GM18517 (cell line): Measurements from ENCODE around the gene EME2.

Source experiments
- ATAC-seq: cut with Tn5 transposase; IDR thresholded peaks from one replicate; pipeline ENCODE4 v1.9.1; 2021; ENCODE audit warnings: mild to moderate bottlenecking, moderate library complexity; ENCODE audit not compliant: unreplicated experiment

Gene EME2

DNA sequence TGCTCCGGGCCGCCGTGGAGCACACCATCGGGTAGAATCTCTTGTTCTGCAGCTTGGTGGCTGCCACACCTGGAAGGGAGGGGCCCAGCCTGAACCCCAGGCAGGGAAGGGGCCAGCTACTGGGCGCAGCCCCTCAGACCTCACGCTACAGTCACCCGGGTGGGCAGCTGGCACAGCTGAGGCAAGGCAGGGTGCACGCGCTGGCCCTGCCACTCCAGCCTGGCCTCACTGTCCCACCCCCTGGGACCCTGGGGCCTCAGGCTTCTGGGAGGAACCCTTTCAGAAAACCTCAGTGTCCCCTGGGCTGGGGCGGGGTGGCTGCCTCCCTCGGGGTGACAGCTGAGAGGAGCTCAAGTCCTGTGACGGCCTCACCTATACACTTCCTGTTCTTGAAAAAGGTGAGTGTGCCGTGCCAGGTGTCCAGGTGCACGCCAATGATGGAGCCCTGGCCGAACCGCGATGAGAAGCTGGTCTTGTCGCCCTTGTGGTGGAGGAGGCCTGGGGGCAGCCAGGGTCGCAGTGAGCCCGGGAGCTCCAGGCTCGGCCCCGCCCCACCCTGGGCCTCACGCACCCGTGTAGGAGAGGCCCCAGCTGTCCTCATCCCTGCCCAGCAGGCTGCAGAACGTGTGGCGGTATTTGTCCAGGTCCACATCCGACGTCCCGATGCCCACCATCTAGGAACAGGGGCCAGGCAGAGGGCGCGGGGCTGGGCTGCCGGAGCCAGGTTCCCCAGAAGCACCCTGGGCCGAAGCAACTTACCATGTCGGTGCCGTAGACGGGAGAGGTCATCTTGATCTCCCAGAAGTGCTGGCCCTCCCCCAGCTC is 5.0 kb downstream of the EME2 start:
- ATAC-seq: no peak

DNA sequence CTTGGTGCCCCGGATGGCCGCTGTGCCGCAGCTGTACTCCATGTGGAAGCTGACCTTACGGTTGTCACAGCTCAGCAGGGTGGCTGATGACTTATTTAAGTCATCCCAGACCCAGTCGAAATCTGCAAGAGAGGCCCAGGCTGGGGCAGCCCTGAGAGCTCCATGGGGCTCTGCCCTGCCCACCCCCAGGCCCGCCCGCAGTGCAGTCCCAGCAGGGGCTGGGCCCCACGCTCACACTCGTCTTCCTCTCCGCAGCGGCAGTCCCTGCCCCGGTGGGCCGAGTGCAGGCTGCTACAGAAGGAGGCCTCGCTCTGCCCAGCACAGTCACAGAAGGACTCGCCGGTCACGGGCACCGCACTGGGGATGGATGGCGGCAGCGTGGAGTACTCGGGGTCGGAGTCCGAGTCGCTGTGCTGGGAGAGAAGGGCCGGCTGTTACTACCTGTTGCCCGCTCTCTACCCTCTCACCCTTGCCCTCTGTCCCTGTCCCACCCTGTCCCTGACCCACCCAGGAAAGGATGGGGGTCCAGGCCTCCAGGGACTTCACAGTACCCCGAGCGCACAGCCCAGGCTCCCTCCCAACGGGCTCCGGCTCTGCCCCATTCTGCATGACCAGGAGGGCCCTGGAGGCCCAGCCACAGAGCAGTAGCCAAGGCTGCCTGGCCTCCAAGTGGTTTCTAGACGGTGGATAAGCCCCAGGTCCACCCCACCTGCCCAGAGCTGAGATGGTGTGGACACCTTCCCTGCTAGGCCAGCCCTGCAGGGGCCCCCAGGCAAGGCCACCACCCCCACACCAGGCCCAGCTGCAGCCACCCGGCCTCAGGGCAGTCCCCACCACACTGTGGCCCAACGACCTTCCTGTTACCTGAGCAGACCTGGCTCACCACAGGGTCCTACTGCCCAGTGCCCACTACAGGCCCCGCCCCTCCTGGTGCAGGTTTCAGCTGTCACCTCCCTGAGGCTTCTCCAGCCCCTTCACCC is 5.9 kb downstream of the EME2 start:
- no peak for ATAC-seq

DNA sequence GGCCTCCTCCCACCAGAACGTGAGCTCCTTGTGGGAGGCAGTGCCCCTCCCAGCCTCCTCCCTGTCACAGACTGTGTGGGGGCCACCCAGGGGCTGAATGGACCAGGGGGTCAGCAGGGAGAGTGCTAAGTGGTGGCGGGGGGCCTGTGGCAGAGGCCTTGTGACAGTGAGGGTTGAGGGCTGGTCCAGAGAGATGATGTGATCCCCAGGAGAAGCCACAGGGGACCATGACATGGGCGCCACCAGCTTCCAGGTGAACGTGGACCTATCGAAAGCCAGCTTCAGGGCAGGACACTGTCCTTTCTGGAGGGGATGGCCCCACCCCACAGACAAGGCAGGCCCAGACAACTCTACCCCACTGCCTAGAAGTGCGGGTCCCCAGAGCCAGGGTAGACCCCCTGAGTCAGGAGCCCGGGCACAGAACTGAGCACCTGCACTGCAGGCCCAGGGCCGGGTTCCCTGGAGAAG is 6.7 kb downstream of the EME2 start:
- ATAC-seq: no peak

DNA sequence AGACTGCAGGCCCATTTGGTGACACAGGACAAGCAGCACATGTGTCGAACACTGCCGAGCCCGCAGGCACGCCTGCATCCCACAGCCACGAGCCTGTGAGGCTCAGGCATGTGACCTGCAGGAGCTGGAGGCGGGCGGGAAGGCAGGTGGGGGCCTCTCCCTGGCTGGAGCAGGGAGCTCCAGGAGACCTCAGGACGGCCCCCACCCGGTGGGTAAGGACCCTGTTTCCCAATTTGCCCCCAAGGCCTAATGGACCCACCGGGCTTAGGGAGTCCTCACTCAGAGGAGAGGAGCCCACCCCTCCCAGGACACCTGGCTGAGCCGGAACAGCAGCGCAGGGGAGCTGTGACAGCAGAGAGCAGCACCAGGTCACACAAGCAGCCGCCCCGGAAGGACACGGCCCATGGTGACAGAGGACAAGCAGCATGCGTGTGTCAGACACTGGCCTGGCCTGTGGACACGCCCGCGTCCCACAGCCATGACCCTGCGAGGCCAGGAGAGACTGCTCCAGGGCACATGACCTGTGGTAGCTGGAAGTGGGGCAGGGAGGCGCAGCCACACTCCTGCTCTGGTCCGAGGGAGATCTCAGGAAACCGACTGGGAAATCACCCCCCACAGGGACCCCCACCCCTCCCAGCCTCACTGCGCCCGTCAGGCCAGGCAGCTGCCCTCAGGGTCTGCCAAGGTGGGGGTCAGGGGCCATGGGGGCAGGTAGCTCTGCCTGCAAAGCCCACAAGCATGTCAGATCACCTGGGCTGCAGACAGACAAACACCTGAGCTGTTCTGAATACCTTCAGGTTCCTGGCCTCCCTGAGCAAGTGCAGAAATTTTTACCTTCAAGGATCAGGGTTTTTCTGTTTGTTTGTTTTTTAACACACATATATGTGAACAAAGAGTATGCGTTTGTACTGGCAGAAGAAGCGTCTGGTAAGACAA is 7.4 kb downstream of the EME2 start:
- no peak for ATAC-seq

DNA sequence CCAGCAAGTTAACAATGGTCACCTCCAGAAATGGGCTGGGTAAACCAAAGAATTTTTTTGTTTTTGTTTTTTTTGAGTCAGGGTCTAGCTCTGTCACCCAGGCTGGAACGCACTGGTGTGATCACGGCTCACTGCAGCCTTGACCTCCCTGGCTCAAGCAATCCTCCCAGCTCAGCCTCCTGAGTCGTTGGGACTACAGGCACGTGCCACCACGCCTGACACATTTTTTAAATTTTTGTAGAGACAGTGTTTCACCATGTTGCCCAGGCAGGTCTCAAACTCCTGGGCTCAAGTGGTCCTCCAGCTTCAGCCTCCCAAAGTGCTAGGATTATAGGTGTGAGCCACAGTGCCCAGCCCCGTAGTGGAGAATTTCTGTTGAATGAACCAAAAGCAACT is 8.1 kb downstream of the EME2 start:
- ATAC-seq: no peak

DNA sequence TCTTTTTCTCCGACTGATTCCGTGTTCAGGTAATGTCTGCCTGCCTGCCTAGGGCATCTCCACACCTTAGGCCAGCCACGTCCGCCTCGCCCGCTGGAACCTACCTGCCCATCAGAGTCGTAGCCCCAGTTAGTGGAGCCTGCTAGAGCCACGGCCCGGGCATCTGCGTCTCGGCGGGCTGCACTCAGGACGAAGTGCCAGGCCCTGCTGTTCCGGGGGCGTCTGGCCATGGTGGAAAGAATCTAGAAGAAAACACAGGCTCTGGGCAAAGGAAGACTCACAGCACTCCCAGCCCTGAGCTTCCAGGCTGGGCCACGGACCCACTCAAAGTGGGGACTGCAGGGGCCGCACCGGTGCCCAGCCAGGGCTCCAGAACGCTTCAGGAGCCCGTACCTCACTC is 8.6 kb downstream of the EME2 start:
- ATAC-seq: no peak

DNA sequence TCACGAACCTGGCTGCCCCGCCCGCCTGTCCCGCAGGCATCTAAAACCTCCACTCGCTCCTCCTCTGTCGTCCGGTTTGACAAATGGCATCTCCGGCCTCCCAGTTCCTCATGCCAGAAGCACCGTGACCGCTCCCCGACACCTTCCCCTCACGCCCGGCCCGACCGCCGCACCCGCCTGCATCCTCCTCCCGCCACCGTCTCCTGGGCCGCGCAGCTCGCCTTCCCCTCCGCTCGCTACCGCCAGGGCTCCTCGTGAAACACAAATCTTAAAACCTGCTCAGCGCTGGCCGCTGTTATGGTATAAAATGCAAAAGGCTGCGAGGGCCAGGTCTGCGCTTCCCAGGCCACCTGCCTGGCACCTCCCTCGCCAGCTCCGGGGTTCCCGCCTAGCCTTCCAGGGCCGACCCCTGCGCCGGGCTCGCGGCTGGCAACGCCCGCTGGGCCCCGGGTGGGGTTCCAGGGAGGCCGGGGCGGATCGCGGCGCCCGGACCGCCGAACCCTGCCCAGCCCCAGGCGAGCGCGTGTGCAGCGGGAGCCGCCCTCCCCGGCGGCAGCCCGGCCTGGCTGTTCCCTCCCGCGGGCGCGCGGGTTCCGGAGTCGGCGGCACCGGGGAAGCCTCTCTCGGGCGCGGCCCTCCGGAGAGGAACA is 9.3 kb downstream of the EME2 start:
- peak; percentile 5 for ATAC-seq

DNA sequence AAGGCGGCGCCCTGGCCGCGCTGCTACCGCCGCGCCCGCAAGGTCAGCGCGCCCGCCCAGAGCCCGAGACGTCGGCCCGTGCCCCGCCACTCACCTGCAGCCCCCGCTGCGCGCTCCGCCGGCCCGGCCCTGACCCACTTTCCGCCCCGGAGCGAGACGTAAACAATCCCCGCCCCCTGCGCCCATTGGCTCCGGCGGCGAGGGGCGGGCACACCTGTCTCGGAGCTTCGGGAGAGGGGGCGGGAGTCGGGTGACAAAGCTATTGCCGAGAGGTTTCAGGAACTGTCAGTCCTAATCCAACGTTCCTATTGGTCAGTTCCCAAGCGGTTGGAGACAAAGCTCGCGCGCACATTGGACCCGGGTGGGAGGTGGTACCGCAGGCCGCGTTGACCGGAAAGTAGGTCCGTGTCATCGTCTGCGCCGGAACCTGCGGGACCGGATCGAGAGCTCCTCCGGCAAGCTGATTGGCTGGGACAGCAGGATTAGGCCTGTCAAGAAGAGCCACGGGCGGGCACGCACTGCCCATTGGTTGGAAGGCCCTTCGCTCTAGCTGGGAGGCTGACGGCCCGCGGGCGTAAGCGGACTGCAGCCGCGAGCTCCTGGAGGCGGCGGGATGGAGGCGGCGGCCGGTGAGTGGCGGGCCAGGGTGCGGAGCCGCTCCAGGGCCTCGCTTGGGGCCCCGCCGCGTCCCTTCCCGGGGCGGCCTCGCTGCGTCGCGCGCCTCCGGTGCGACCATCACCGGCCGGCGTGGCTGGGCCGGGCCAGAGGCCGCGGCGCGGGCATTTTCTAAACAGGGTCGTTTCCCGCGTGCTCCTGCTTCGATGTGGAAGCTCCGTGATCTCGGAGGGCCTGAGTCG is 10.0 kb downstream of the EME2 start, which contains the start of the genes NUBP2 and SPSB3:
TSS of gene NUBP2 (plus strand) at position 553 of the 857 bp plus-strand sequence. CDS start at position 614, 61 bp downstream.
TSS of gene SPSB3 (minus strand) at position 164 of the 857 bp plus-strand sequence. CDS start 1,088 bp downstream, outside the sequence.
- ATAC-seq: peak; percentile 87

DNA sequence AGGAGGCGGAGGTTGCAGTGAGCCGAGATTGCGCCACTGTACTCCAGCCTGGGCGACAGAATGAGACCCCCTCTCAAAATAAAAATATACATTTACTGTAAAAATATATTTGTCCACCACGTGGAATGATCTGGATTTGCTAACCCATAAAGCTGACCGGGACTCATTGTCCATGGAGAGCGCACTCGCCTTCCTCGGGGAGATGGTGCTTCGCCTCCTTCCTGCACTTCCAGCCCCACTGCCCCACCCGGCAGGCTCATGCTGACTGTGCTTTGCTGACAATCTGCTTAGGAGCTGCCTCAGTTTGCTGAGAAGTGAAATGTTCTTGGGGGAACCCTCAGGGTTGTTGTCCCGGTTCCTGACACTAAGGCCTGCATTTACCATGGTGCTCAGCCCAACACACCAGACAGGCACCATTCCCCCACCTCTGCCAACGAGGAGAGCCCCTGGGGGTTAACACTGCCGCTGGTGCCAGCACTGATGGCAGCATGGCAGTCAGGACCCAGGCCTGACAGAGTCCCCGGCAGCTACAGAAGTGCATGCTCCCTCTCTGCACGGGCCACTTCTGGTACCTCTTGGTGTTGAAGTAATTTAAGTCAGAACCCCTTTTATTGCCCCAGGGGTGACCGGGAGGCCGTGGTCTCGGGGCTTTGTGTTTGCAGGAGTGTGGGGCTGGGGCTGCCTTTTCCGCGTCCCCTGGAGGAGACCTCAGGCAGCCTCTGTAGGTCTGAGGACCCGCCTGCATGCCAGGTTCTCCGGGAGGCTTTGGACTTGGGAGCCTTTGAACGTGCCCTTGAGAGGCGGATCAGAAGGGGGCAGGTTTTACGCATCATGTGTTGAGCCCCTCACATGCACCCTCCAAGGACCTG is 12.6 kb downstream of the EME2 start:
- no peak for ATAC-seq

DNA sequence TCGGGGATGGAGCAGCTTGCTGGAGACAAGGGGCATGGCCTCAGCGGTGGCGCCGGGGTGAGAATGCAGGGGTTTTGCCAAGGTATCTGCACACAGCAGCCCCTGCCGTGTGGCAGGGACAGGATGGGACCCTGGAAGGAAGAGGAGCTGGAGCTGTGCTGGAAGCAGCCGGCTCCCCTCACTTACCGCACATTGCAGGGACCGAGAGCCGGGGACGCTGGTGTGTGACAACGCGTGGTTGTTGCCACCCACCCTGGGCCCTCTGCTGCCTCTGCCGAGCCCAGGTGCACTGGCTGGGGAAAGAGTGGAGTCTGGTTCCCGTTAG is 13.2 kb downstream of the EME2 start:
- no peak for ATAC-seq

DNA sequence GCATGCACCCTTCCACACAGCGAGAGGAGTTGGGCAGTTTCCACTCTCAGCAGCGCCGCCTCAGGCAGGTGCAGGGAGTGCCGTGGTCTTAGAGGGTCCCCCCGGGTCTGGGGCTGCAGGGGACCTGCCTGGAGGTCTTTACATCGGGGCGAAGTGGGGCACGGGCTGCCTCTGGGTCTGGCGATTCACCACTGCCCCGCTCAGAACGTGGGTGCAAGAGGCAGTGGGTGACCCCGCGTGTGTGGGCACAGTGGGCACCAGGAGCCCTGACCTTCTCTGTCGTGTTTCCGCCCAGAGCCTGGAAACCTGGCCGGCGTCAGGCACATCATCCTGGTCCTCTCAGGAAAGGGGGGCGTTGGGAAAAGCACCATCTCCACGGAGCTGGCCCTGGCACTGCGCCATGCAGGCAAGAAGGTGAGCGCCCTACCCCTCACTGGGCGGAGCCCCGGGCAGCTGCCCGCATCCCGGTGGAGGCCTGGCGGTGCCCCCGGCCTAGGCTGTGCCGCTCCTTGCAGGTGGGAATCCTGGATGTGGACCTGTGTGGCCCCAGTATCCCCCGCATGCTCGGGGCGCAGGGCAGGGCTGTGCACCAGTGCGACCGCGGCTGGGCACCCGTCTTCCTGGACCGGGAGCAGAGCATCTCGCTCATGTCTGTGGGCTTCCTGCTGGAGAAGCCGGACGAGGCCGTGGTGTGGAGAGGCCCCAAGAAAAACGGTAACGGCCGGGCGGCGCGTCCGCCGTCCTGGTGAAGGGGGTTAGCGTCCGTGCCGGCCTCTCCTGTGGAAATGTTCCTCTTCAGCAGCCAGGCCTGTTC is 13.8 kb downstream of the EME2 start:
- no peak for ATAC-seq

DNA sequence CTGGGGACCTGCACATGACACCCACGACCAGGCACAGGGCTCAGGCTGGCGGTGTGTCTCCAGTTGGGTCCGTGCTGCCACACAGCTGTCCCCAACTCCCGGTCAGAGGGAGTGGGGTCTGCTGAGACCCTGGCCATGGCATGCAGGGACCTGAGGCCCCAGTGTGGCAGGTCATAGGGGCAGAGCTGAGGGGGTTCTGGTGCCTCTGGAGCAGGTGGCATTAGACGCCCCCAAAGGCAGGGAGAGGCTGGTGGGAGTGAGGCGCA is 14.4 kb downstream of the EME2 start:
- ATAC-seq: no peak

DNA sequence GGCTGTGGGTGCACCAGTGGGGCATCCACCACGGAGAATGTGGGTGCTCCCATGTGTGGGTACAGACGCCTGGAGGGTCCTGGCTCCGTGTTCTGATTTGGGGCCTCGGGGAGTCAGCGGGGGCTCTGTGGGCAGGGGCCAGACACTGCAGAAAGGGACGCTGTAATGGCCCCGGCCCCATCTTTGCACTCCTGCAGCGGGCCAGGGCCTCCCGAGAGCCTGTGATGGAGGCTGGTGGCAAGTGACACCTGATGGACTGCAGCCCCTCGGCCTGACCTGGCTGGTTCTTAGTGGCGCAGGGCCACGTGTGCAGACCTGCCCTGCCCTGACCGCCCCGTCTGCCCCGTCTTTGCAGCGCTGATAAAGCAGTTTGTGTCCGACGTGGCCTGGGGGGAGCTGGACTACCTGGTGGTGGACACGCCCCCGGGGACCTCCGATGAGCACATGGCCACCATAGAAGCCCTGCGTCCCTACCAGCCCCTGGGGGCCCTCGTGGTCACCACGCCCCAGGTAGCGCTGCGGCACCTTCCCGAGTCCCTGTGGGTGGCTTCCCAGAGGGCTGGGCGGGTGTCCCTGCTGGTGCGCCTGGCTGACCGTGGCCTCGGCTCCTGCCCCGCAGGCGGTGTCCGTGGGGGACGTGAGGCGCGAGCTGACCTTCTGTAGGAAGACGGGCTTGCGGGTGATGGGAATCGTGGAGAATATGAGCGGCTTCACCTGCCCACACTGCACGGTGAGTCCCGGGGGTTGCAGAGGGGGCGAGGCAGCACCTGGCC is 14.9 kb downstream of the EME2 start:
- ATAC-seq: no peak

DNA sequence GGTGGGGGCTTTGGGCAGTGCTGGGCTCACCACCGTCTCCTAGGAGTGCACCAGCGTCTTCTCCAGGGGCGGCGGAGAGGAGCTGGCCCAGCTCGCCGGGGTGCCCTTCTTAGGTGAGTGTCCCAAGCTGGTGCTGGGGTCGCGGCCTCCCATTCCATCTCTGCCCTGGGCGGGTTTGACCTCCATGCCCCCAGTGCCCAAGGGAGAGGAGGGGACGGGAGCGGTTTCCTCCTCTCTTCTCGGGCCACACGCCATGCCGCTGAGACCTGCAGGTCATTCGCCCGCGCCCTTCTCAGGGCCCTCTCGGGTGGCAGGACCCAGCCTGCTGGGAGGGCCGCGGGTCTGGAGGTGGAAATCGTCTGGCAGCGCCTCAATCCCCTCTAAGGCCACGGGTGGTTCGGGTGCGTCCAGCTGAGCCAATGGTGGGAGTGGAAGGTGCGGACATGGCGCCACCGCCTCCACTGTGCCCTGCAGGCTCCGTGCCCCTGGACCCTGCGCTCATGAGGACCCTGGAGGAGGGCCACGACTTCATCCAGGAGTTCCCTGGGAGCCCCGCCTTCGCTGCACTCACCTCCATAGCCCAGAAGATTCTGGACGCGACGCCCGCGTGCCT is 15.6 kb downstream of the EME2 start:
- no peak for ATAC-seq

DNA sequence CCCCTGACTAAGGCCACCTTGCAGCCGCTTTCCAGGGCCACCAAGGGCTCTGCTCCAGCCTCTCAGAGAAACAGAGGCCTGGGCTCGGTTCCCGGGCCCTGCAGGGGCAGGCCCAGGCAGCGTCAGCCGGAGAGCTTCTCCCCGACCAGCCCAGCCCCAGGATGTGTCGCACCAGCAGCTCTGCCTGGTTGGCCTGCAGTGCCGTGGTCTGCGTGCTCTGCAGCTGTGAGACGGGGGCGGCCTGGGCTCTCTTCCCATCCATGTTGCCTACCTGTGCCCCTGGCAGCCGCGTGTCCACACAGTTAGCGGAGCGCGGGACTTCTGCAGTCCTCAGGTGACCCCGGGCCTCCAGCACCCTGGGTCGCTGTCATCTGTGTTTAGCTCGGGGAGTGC is 16.1 kb downstream of the EME2 start:
- ATAC-seq: no peak

DNA sequence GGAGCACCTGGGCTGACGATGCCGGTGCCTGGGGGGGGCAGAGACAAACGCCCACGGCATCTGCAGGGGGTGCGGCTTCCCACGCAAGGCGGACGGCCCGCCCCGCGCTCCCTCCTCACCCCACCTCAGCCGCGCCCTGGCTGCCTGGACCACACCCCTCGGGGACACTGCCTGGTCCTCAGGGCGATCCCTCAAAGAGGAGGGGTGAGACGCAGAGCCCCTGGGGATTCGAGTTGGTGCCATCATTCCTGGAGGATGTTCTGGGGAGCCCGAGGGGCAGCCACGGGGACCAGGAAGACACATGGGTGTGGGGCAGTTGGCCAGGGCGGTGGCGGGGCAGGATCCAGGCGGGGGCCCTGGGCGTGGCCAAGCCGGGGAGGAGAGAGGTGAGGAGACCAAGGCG is 17.0 kb downstream of the EME2 start:
- no peak for ATAC-seq

DNA sequence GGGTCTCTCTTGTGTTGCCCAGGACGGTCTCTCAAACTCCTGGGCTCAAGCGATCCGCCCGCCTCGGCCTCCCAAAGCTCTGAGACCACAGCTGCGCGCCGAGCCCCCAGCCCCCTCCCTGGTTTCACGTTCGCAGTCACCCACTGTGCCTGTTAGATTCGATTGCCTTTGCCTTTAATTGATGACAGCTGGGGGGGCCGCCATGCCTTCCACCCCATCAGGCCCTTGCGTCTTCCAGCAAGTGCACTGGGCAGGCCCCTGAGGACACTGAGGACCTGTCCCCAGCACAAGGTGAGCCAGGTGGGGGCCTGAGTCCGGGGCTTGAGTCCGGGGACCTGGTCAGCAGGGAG is 17.6 kb downstream of the EME2 start:
- no peak for ATAC-seq
